Ascending aorta (tissue), 2 donors: ENCODE data around the gene BSND. TPM values are rescaled to one million over a fixed set of nuclear protein-coding genes. Genes with fewer than 3 reads are reported as not detected.

Source experiments
- DNase-seq, 2 donors: peaks; one replicate each; pipeline ENCODE4 v3.0.0-alpha.2; 2019; ENCODE audit warnings: low spot score in 2 of 2
- H3K27ac ChIP-seq, 2 donors: fragments of 200-600 bp; sonication (generic); one replicate each; pipeline ENCODE4 v1.5.1; 2016 to 2017; ENCODE audit warnings: mild to moderate bottlenecking in 1 of 2
- H3K27me3 ChIP-seq: fragments of 200-600 bp; sonication (generic); one replicate; pipeline ENCODE4 v1.5.1; 2017
- H3K36me3 ChIP-seq, 2 donors: fragments of 200-600 bp; sonication (generic); one replicate each; pipeline ENCODE4 v1.5.1; 2016
- H3K4me1 ChIP-seq, 2 donors: fragments of 200-600 bp; sonication (generic); one replicate each; pipeline ENCODE4 v1.5.1; 2016 to 2017; ENCODE audit warnings: mild to moderate bottlenecking in 1 of 2
- H3K4me3 ChIP-seq, 2 donors: fragments of 200-600 bp; sonication (generic); one replicate each; pipeline ENCODE4 v1.5.1; 2016 to 2017; ENCODE audit warnings: mild to moderate bottlenecking in 1 of 2
- H3K9me3 ChIP-seq, 2 donors: fragments of 200-600 bp; sonication (generic); one replicate each; pipeline ENCODE4 v1.5.1; 2016
- CTCF ChIP-seq, 3 experiments: fragments of 200-600 bp in 2 of 3; fragments of 450-650 bp in 1 of 3; sonication (generic) in 2 of 3; IDR thresholded peaks; one replicate each; pipeline ENCODE4 v1.5.1; 2016 to 2019; ENCODE audit warnings: antibody characterized with exemption in 3 of 3, mild to moderate bottlenecking in 1 of 3, moderate library complexity in 1 of 3
- intact Hi-C: fragments of 100-400 bp; cut with DNase I; formaldehyde crosslinking; loops from one replicate; pipeline ENCODE4 v1.15.1; 2023
- total RNA-seq: library from RNA; depleted of rRNA; stranded (reverse); fragments of >200 nt; gene quantifications from one replicate; pipeline ENCODE4 v1.1.0, GENCODE V29; 2016

Gene BSND
- total RNA-seq, 1 donor from 2014 or later = not detected

- intact Hi-C loops = no loop called here
- Histone ChIP-seq H3K4me1 (peaks cover 0 to 7% of the 10 kb centered on the region in 2 donors), H3K9me3 (no peaks in the 10 kb centered on the region), H3K36me3 (no peaks in the 10 kb centered on the region), H3K27me3 (no peaks in the 10 kb centered on the region), H3K4me3 (no peak overlapping the region), H3K27ac (no peak overlapping the region)
- no peak for TF ChIP-seq CTCF (IDR thresholded peaks at IDR 0.05)
- DNase-seq = no peak
These were observed 1.1 kb upstream of the BSND start for GRCh38 chr1:54997711-54997986.

GRCh38 chr1:54998100-54998499 lies 633 bp upstream of the BSND start:
- peaks cover 0 to 7% of the 10 kb centered on the region in 2 donors for H3K4me1 ChIP-seq
- TF ChIP-seq CTCF (IDR thresholded peaks at IDR 0.05) = no peak
- H3K27ac ChIP-seq = no peak overlapping the region
- no peaks in the 10 kb centered on the region for H3K9me3 ChIP-seq
- H3K27me3 ChIP-seq = no peaks in the 10 kb centered on the region
- DNase-seq = no peak
- H3K36me3 ChIP-seq = no peaks in the 10 kb centered on the region
- H3K4me3 ChIP-seq = no peak overlapping the region
- intact Hi-C loops = no loop called here

- H3K9me3 ChIP-seq = no peaks in the 10 kb centered on the region
- intact Hi-C loops = no loop called here
- H3K36me3 ChIP-seq = no peaks in the 10 kb centered on the region
- no peak overlapping the region for H3K4me3 ChIP-seq
- DNase-seq = no peak
- peaks cover 0 to 7% of the 10 kb centered on the region in 2 donors for H3K4me1 ChIP-seq
- H3K27ac ChIP-seq = no peak overlapping the region
- TF ChIP-seq CTCF (IDR thresholded peaks at IDR 0.05) = no peak
- no peaks in the 10 kb centered on the region for H3K27me3 ChIP-seq
These were observed 1.7 kb downstream of the BSND start for GRCh38 chr1:55000110-55001085.

- intact Hi-C loops = no loop called here
- no peaks in the 10 kb centered on the region for H3K27me3 ChIP-seq
These were observed 2.6 kb downstream of the BSND start for GRCh38 chr1:55001311-55001710.

GRCh38 chr1:55002686-55003085 lies 4.0 kb downstream of the BSND start:
- Histone ChIP-seq H3K4me1 (no peaks in the 10 kb centered on the region), H3K4me3 (no peak overlapping the region), H3K27me3 (no peaks in the 10 kb centered on the region), H3K36me3 (no peaks in the 10 kb centered on the region), H3K9me3 (no peaks in the 10 kb centered on the region), H3K27ac (no peak overlapping the region)
- intact Hi-C loops = no loop called here
- TF ChIP-seq CTCF (IDR thresholded peaks at IDR 0.05) = no peak
- DNase-seq = no peak

More at GRCh38 chr1:55001311-55001710, 2.6 kb downstream of the BSND start:
- Histone ChIP-seq H3K4me3 (no peak overlapping the region), H3K36me3 (no peaks in the 10 kb centered on the region), H3K27ac (no peak overlapping the region), H3K4me1 (peaks cover 0 to 7% of the 10 kb centered on the region in 2 donors), H3K9me3 (no peaks in the 10 kb centered on the region)
- no peak for DNase-seq
- TF ChIP-seq CTCF (IDR thresholded peaks at IDR 0.05) = no peak
